Chondrocyte (in vitro differentiated cells): ENCODE results near the gene MUS81. TPM values are rescaled to one million over a fixed set of nuclear protein-coding genes. Genes with fewer than 3 reads are reported as not detected.

Experiments
- DNase-seq: peaks from one replicate; pipeline ENCODE4 v3.0.0; 2021; ENCODE audit warnings: mixed read lengths, low spot score
- H3K27ac Mint-ChIP-seq: one replicate; pipeline ENCODE4 v1.8.0; 2021; ENCODE audit warnings: mild to moderate bottlenecking, moderate library complexity, mixed read lengths; ENCODE audit not compliant: unreplicated experiment
- H3K27me3 Mint-ChIP-seq: 2 replicates; pipeline ENCODE4 v1.8.0; 2021; ENCODE audit warnings: low read depth, mixed read lengths
- H3K36me3 Mint-ChIP-seq: 2 replicates; pipeline ENCODE4 v1.8.0; 2021; ENCODE audit warnings: low read depth, mixed read lengths
- H3K4me1 Mint-ChIP-seq: 2 replicates; pipeline ENCODE4 v1.8.0; 2021; ENCODE audit warnings: low read depth, mild to moderate bottlenecking, mixed read lengths
- H3K4me3 Mint-ChIP-seq: one replicate; pipeline ENCODE4 v1.8.0; 2021; ENCODE audit warnings: mild to moderate bottlenecking, moderate library complexity, mixed read lengths; ENCODE audit not compliant: unreplicated experiment
- H3K9me3 Mint-ChIP-seq: 2 replicates; pipeline ENCODE4 v1.8.0; 2021; ENCODE audit warnings: low read depth, mixed read lengths
- CTCF ChIP-seq: fragments of 200-600 bp; sonication (generic); IDR thresholded peaks from 2 replicates; pipeline ENCODE4 v1.5.0; 2021; ENCODE audit warnings: antibody characterized with exemption, mild to moderate bottlenecking, moderate library complexity
- total RNA-seq: library from RNA; stranded (reverse); gene quantifications from 3 replicates; pipeline ENCODE4 v1.2.1, GENCODE V29; 2021

MUS81 gene
- total RNA-seq, 1 donor from 2014 or later = 68.4 TPM

GRCh38 chr11:65907878-65908277 lies 47.6 kb downstream of the MUS81 start:
- Mint-ChIP-seq H3K27me3 (no peaks in the 10 kb centered on the region), H3K4me3 (no peak overlapping the region), H3K9me3 (no peaks in the 10 kb centered on the region), H3K27ac (no peak overlapping the region), H3K4me1 (peaks cover 33% of the 10 kb centered on the region), H3K36me3 (no peaks in the 10 kb centered on the region)
- no peak for DNase-seq
- TF ChIP-seq CTCF = no peak

GRCh38 chr11:65911682-65912568 lies 51.7 kb downstream of the MUS81 start:
- no peaks in the 10 kb centered on the region for H3K9me3 Mint-ChIP-seq
- no peak for DNase-seq
- H3K27ac Mint-ChIP-seq = peak overlapping the region; percentile 77
- H3K4me3 Mint-ChIP-seq = no peak overlapping the region
- peaks cover 47% of the 10 kb centered on the region for H3K4me1 Mint-ChIP-seq
- H3K27me3 Mint-ChIP-seq = no peaks in the 10 kb centered on the region
- H3K36me3 Mint-ChIP-seq = peaks cover 1% of the 10 kb centered on the region
- TF ChIP-seq CTCF = peak; percentile 60

GRCh38 chr11:65912845-65913244 lies 52.6 kb downstream of the MUS81 start:
- Mint-ChIP-seq H3K4me3 (no peak overlapping the region), H3K9me3 (no peaks in the 10 kb centered on the region), H3K27me3 (no peaks in the 10 kb centered on the region), H3K4me1 (peaks cover 52% of the 10 kb centered on the region), H3K27ac (peak overlapping the region; percentile 59), H3K36me3 (peaks cover 3% of the 10 kb centered on the region)
- no peak for TF ChIP-seq CTCF
- DNase-seq = no peak

- peaks cover 60% of the 10 kb centered on the region for H3K4me1 Mint-ChIP-seq
- DNase-seq = no peak
- H3K9me3 Mint-ChIP-seq = no peaks in the 10 kb centered on the region
- H3K27ac Mint-ChIP-seq = peak overlapping the region; percentile 100
- H3K36me3 Mint-ChIP-seq = peaks cover 3% of the 10 kb centered on the region
- no peak for TF ChIP-seq CTCF
- H3K27me3 Mint-ChIP-seq = no peaks in the 10 kb centered on the region
- peak overlapping the region; percentile 76 for H3K4me3 Mint-ChIP-seq
Observed at GRCh38 chr11:65915101-65915820, 55.0 kb downstream of the MUS81 start.

- Mint-ChIP-seq H3K36me3 (peaks cover 3% of the 10 kb centered on the region), H3K27me3 (no peaks in the 10 kb centered on the region), H3K27ac (peak overlapping the region; percentile 100), H3K9me3 (no peaks in the 10 kb centered on the region), H3K4me1 (peaks cover 66% of the 10 kb centered on the region), H3K4me3 (peak overlapping the region; percentile 76)
- TF ChIP-seq CTCF = no peak
- peak; percentile 98 for DNase-seq
Observed at GRCh38 chr11:65915821-65916251, 55.6 kb downstream of the MUS81 start.
